Psoas muscle (tissue), 8 donors: ENCODE data around the gene BRWD1. TPM values are rescaled to one million over a fixed set of nuclear protein-coding genes. Genes with fewer than 3 reads are reported as not detected.

Source experiments
- ATAC-seq, 4 donors: fragments of 200-7000 bp; cut with Tn5 transposase; one replicate each; pipeline ENCODE4 v1.9.1; 2020; ENCODE audit warnings: moderate library complexity in 3 of 4, mild to moderate bottlenecking in 2 of 4
- DNase-seq, 2 donors: peaks; one replicate each; pipeline ENCODE4 v3.0.0-alpha.2; 2020
- H3K27ac ChIP-seq: fragments of 200-600 bp; one replicate; pipeline ENCODE4 v1.8.0; 2022
- H3K27me3 ChIP-seq, 3 donors: fragments of 200-600 bp in 1 of 3; one replicate each; pipeline versions ENCODE4 v1.6.1 to v1.8.0; 2013 to 2022; ENCODE audit warnings: low read length in 2 of 3, mild to moderate bottlenecking in 2 of 3, moderate library complexity in 1 of 3; ENCODE audit not compliant: insufficient read depth in 3 of 3
- H3K36me3 ChIP-seq, 2 donors: fragments of 200-600 bp in 1 of 2; one replicate each; pipeline versions ENCODE4 v1.6.1 to v1.8.0; 2013 to 2022; ENCODE audit warnings: low read depth in 1 of 2, mild to moderate bottlenecking in 1 of 2, moderate library complexity in 1 of 2; ENCODE audit not compliant: insufficient read depth in 1 of 2
- H3K4me1 ChIP-seq: fragments of 200-600 bp; one replicate; pipeline ENCODE4 v1.8.0; 2022
- H3K4me3 ChIP-seq: fragments of 200-600 bp; one replicate; pipeline ENCODE4 v1.8.0; 2022; ENCODE audit warnings: mild to moderate bottlenecking
- H3K9me3 ChIP-seq: fragments of 200-600 bp; one replicate; pipeline ENCODE4 v1.8.0; 2022
- WGBS, 3 donors: extraction: QIAGEN DNeasy Blood & Tissue Kit; methylation state at CpG; one replicate each; pipeline versions ENCODE4 v1.1.6 to v1.1.7; 2013; 5-methylcytosine and 5-hydroxymethylcytosine counted together
- intact Hi-C, 2 donors: fragments of 100-400 bp; cut with DNase I; formaldehyde crosslinking; loops; one replicate each; pipeline versions ENCODE4 v1.11.0 to v1.14.2; 2022
- polyA plus RNA-seq, 3 donors: library from polyadenylated mRNA; stranded (reverse); fragments of 200-250 nt; gene quantifications; one replicate each; pipeline ENCODE4 v1.2.3, GENCODE V29; 2013
- total RNA-seq, 4 donors: library from RNA; stranded (reverse); fragmentation: NEBNext Ultra II Directional in 2 of 4; extraction: Animal tissue kit (Norgen Biotek cat#: 25700) in 2 of 4; gene quantifications; one replicate each; pipeline versions ENCODE4 v1.2.1 to v1.2.4, GENCODE V29; 2021 to 2023
- TF ChIP-seq, protein P1 (sequence below): fragments of 200-600 bp; IDR thresholded peaks from one replicate; pipeline ENCODE4 v1.8.0; 2022; ENCODE audit warnings: antibody characterized with exemption
- donor health status: healthy with polysubstance abuse.
- donor health status: DM: no; HTN: no; CAD: no; lungs with moderate emphysema.
- donor health status: Bipolar disorder and iron deficiency.
- donor health status: healthy.
- donor health status: DM: yes; HTN: yes; CAD: no.
- donor health status: DM: no; HTN: no; CAD: no.
- donor health status: DM: no; HTN: no; CAD: no.
- donor health status: DM: yes; HTN: yes; CAD: no.

The BRWD1 gene
- total and polyA plus RNA-seq, 7 donors = 12.6 to 33.0 (median 30.2) TPM

DNA sequence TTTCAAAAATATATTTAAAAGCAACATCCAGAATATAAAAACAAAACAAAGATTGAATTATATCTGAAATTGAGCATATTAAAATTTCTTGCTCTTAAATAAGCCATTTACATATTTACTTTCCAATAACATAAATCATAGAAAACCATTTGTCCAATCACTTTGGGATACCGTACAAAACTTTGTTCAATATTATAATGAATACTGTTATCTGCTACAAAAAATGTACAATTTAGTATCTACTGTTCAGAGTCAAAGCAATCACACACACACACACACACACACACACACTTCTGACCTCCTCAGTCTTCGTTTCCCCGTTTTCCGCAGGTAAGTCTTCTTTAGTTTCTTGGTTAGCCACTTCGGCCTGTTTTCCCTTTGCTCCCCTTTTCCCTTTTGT, 31.4 kb upstream of the BRWD1 start:
- peaks cover 0 to 56% of the 10 kb centered on the region in 2 donors for H3K36me3 ChIP-seq
- H3K4me3 ChIP-seq = no peak overlapping the region
- intact Hi-C loops = loop anchor here in 1 of 2 donors (5.0 kb wide), 1 partner anchor 33 kb away; the partner anchor contains the start of gene BRWD1
- WGBS, 3 donors = 81 to 88% (median 86%) methylated on average over 5 of the region's 5 CpGs
- H3K9me3 ChIP-seq = no peaks in the 10 kb centered on the region
- H3K27ac ChIP-seq = no peak overlapping the region
- TF ChIP-seq, protein P1, sequence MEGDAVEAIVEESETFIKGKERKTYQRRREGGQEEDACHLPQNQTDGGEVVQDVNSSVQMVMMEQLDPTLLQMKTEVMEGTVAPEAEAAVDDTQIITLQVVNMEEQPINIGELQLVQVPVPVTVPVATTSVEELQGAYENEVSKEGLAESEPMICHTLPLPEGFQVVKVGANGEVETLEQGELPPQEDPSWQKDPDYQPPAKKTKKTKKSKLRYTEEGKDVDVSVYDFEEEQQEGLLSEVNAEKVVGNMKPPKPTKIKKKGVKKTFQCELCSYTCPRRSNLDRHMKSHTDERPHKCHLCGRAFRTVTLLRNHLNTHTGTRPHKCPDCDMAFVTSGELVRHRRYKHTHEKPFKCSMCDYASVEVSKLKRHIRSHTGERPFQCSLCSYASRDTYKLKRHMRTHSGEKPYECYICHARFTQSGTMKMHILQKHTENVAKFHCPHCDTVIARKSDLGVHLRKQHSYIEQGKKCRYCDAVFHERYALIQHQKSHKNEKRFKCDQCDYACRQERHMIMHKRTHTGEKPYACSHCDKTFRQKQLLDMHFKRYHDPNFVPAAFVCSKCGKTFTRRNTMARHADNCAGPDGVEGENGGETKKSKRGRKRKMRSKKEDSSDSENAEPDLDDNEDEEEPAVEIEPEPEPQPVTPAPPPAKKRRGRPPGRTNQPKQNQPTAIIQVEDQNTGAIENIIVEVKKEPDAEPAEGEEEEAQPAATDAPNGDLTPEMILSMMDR = no peak
- ATAC-seq (no peak), DNase-seq (no peak)
- no peaks in the 10 kb centered on the region for H3K27me3 ChIP-seq
- H3K4me1 ChIP-seq = peaks cover 13% of the 10 kb centered on the region

DNA sequence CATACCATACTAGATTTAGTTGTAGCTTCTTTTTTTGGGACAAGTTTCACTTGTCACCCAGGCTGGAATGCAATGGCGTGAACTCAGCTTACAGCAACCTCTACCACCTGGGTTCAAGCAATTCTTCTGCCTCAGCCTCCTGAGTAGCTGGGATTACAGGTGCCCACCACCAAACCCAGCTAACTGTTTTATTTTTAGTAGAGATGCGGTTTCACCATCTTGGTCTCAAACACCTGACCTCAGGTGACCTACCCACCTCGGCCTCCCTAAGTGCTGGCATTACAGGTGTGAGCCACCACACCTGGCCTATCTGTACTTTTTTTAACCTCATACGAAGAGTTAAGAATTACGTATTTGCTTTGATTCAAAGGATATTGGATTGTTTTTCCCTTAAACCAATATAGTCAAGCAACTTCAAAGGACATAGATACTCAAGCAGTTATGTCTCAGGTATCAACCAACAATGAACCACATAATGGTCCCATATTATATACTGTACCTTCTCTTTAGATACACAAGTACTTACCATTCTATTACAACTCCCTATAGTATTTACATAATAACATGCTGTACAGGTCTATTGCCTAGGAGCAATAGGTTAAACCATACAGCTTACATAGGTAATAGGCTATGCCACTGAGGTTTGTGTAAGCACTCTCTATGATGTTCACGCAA, 28.0 kb upstream of the BRWD1 start:
- Histone ChIP-seq H3K27ac (no peak overlapping the region), H3K4me1 (peaks cover 2% of the 10 kb centered on the region), H3K9me3 (no peaks in the 10 kb centered on the region), H3K36me3 (peaks cover 0 to 49% of the 10 kb centered on the region in 2 donors), H3K27me3 (no peaks in the 10 kb centered on the region), H3K4me3 (no peak overlapping the region)
- WGBS, 3 donors = 95 to 96% (median 95%) methylated on average over 6 of the region's 6 CpGs
- ATAC-seq (no peak), DNase-seq (no peak)
- TF ChIP-seq, protein P1 = no peak
- intact Hi-C loops = no loop called here

DNA sequence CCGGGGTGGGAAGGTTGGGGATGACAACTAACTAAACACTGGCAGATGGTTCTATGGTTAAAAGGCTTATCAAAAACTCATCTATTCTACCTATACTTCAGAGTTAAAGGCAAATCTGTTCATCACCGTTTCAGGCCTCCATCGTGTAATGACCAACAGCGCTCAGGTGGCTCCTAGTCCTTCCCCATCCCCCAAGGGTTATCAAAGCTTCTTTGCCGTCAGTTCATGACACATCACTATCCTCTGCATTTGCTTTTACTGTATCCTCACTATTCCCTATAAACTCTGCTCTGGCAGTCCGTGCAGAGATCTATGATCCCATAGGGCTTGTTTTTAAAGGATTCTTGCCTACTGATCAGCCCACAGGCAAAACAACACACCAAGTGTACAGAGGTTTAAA, 27.3 kb upstream of the BRWD1 start:
- Histone ChIP-seq H3K36me3 (peaks cover 0 to 42% of the 10 kb centered on the region in 2 donors), H3K9me3 (no peaks in the 10 kb centered on the region), H3K27me3 (no peaks in the 10 kb centered on the region), H3K27ac (no peak overlapping the region), H3K4me3 (no peak overlapping the region), H3K4me1 (no peaks in the 10 kb centered on the region)
- WGBS, 3 donors = 86 to 95% (median 90%) methylated on average over 6 of the region's 6 CpGs
- TF ChIP-seq, protein P1 = no peak
- intact Hi-C loops = no loop called here
- DNase-seq = no peak
- ATAC-seq = no peak

DNA sequence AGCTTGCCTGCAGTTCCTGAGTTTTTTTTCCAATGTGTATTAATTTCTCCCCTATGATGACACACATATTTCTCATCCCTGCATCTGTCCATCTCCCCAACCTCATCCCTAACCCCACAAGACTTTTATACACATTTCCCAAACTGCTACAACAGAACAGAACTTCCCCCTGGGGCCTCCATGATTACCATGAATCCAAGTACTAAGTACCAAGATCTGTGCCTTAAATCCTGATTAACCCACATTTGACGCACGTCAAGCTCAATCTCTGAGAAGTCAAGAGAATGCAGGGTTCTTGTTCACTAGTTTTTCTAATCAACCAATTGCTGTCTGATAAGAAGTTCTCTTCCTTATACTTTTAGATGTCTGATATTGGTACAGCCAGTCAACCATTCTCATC, 25.8 kb upstream of the BRWD1 start:
- intact Hi-C loops = no loop called here
- ATAC-seq = no peak
- 80 to 91% (median 90%) methylated on average over 2 of the region's 2 CpGs for WGBS, 3 donors
- no peaks in the 10 kb centered on the region for H3K4me1 ChIP-seq
- no peaks in the 10 kb centered on the region for H3K9me3 ChIP-seq
- TF ChIP-seq, protein P1 = no peak
- DNase-seq = no peak
- H3K27me3 ChIP-seq = no peaks in the 10 kb centered on the region
- H3K36me3 ChIP-seq = peaks cover 0 to 29% of the 10 kb centered on the region in 2 donors
- H3K27ac ChIP-seq = no peak overlapping the region
- H3K4me3 ChIP-seq = no peak overlapping the region
